ENCODE measurements around the gene ZNF266. TPM values are rescaled to one million over a fixed set of nuclear protein-coding genes. Genes with fewer than 3 reads are reported as not detected.

Gene ZNF266
- 3.4 and 5.2 TPM in 2 replicates for total RNA-seq (2014; rRNA removed; shearing (Covaris generic))

- DNase-seq (ENCODE audit: low spot score): peak; percentile 88
Observed at GRCh38 chr19:9435279-9436268, at the start of gene ZNF266. Gene ZNF266 (minus strand): TSS chr19:9435573. CDS start chr19:9420089, 15,484 bp downstream.

- DNase-seq (ENCODE audit: low spot score): no peak
Observed at GRCh38 chr19:9485140-9485539, 49.8 kb upstream of the ZNF266 start.

- DNase-seq (ENCODE audit: low spot score): no peak
Observed at GRCh38 chr19:9474975-9475374, 39.6 kb upstream of the ZNF266 start.

- DNase-seq (ENCODE audit: low spot score): no peak
Observed at GRCh38 chr19:9467161-9467560, 31.8 kb upstream of the ZNF266 start.

GRCh38 chr19:9461938-9462337 lies 26.6 kb upstream of the ZNF266 start:
- DNase-seq (ENCODE audit: low spot score): no peak

- DNase-seq (ENCODE audit: low spot score): no peak
Observed at GRCh38 chr19:9456018-9456689, 20.8 kb upstream of the ZNF266 start.

- no peak for DNase-seq (ENCODE audit: low spot score)
Observed at GRCh38 chr19:9453953-9454352, 18.6 kb upstream of the ZNF266 start.

- DNase-seq (ENCODE audit: low spot score): no peak
Observed at GRCh38 chr19:9445037-9445436, 9.7 kb upstream of the ZNF266 start.

GRCh38 chr19:9436358-9436757 lies 985 bp upstream of the ZNF266 start:
- DNase-seq (ENCODE audit: low spot score): no peak

- peak; percentile 65 for DNase-seq (ENCODE audit: low spot score)
Observed at GRCh38 chr19:9431475-9431874, 3.9 kb downstream of the ZNF266 start.

- no peak for DNase-seq (ENCODE audit: low spot score)
Observed at GRCh38 chr19:9430444-9430843, 4.9 kb downstream of the ZNF266 start.

GRCh38 chr19:9427941-9428340 lies 7.4 kb downstream of the ZNF266 start:
- no peak for DNase-seq (ENCODE audit: low spot score)

GRCh38 chr19:9413240-9413954 lies 22.0 kb downstream of the ZNF266 start:
- no peak for DNase-seq (ENCODE audit: low spot score)

- no peak for DNase-seq (ENCODE audit: low spot score)
Observed at GRCh38 chr19:9407827-9408226, 27.5 kb downstream of the ZNF266 start.

- no peak for DNase-seq (ENCODE audit: low spot score)
Observed at GRCh38 chr19:9406798-9407352, 28.5 kb downstream of the ZNF266 start.

- no peak for DNase-seq (ENCODE audit: low spot score)
Observed at GRCh38 chr19:9381361-9381785, 54.0 kb downstream of the ZNF266 start.

GRCh38 chr19:9370738-9371619 lies 64.4 kb downstream of the ZNF266 start:
- DNase-seq (ENCODE audit: low spot score): no peak

GRCh38 chr19:9362905-9363304 lies 72.5 kb downstream of the ZNF266 start, which contains the start of gene ZNF177:
Gene ZNF177 (plus strand): TSS chr19:9363013. CDS start chr19:9378312, 15,299 bp downstream.
- DNase-seq (ENCODE audit: low spot score): no peak
